Heart left ventricle (tissue), 16 donors: ENCODE measurements around the gene KRT6B. TPM values are rescaled to one million over a fixed set of nuclear protein-coding genes. Genes with fewer than 3 reads are reported as not detected.
"Not testable (repeated sequence)": the region's sequence is repeated elsewhere in the genome, so short reads cannot be mapped to it uniquely, and the experiment has no call there.

Experiments
- ATAC-seq, 4 donors: fragments of 200-7000 bp; cut with Tn5 transposase; one replicate each; pipeline ENCODE4 v1.9.1; 2020 to 2022; ENCODE audit warnings: moderate library complexity in 4 of 4, mild to moderate bottlenecking in 3 of 4, moderate number of reproducible peaks in 1 of 4
- DNase-seq, 5 donors: peaks; one replicate each; pipeline ENCODE4 v3.0.0-alpha.2; 2020
- H3K27ac ChIP-seq, 12 donors: fragments of 200-600 bp; sonication (generic) in 4 of 12; one replicate each; pipeline versions ENCODE4 v1.5.0 to v1.8.0; 2016 to 2022; ENCODE audit warnings: mild to moderate bottlenecking in 2 of 12
- H3K27me3 ChIP-seq, 9 donors: fragments of 200-600 bp; sonication (generic) in 2 of 9; one replicate each; pipeline versions ENCODE4 v1.5.1 to v1.8.0; 2016 to 2022; ENCODE audit warnings: mild to moderate bottlenecking in 3 of 9
- H3K36me3 ChIP-seq, 9 donors: fragments of 200-600 bp; sonication (generic) in 2 of 9; one replicate each; pipeline versions ENCODE4 v1.5.0 to v1.8.0; 2018 to 2022; ENCODE audit warnings: mild to moderate bottlenecking in 2 of 9
- H3K4me1 ChIP-seq, 12 donors: fragments of 200-600 bp; sonication (generic) in 4 of 12; one replicate each; pipeline versions ENCODE4 v1.5.0 to v1.8.0; 2016 to 2022; ENCODE audit warnings: mild to moderate bottlenecking in 3 of 12
- H3K4me3 ChIP-seq, 12 donors: fragments of 200-600 bp; sonication (generic) in 4 of 12; one replicate each; pipeline versions ENCODE4 v1.5.0 to v1.8.0; 2017 to 2022; ENCODE audit warnings: mild to moderate bottlenecking in 9 of 12, moderate library complexity in 4 of 12
- H3K9me3 ChIP-seq, 12 donors: fragments of 200-600 bp; sonication (generic) in 4 of 12; one replicate each; pipeline versions ENCODE4 v1.5.0 to v1.8.0; 2016 to 2022; ENCODE audit warnings: mild to moderate bottlenecking in 1 of 12
- POLR2A ChIP-seq, 2 donors: fragments of 450-650 bp; IDR thresholded peaks; one replicate each; pipeline ENCODE4 v1.6.1; 2017; ENCODE audit warnings: antibody characterized with exemption in 2 of 2, mild to moderate bottlenecking in 2 of 2, moderate library complexity in 2 of 2
- WGBS, 4 donors: extraction: QIAGEN DNeasy Blood & Tissue Kit in 2 of 4; methylation state at CpG; one replicate each; pipeline versions ENCODE4 v1.1.5 to v1.1.7; 2013 to 2018; 5-methylcytosine and 5-hydroxymethylcytosine counted together
- intact Hi-C, 10 donors: fragments of 100-400 bp; cut with DNase I; formaldehyde crosslinking; loops; one replicate each; pipeline versions ENCODE4 v1.11.1 to v1.14.2; 2022
- polyA plus RNA-seq, 2 donors: library from polyadenylated mRNA; stranded (reverse); fragments of 200-250 nt; gene quantifications; one replicate each; pipeline ENCODE4 v1.2.3, GENCODE V29; 2013
- total RNA-seq, 9 donors: library from RNA; depleted of rRNA in 2 of 9; stranded (reverse); fragments of >200 nt in 2 of 9; fragmentation: NEBNext Ultra II Directional in 3 of 9; extraction: Animal tissue kit (Norgen Biotek cat#: 25700) in 3 of 9; gene quantifications; one replicate each; pipeline versions ENCODE4 v1.1.0 to v1.2.4, GENCODE V29; 2016 to 2023
- TF ChIP-seq, protein P1 (sequence below), 12 donors: fragments of 200-600 bp; sonication (generic) in 4 of 12; IDR thresholded peaks; one replicate each; pipeline versions ENCODE4 v1.5.0 to v1.8.0; 2018 to 2022; ENCODE audit warnings: antibody characterized with exemption in 12 of 12, mild to moderate bottlenecking in 5 of 12
- donor health status: ischemic (EF 13 %, LVEDD 7.1; RV severe dilation, severe dysfunction).
- donor health status: healthy with polysubstance abuse.
- donor health status: DM: no; HTN: yes; CAD: no.
- donor health status: DM: no; HTN: no; CAD: no.
- donor health status: ischemic (EF 25% LVEDD 6.9; RV normal size, moderate dysfunction).
- donor health status: ischemic (EF 25% LVEDD 5.7; RV mildly dilated, moderate dysfunction).
- donor health status: healthy.
- donor health status: DM: yes; HTN: yes; CAD: no.
- donor health status: ischemic (EF 35%, LVEDD 5.7; RV mildly dilated, moderate dysfunction).
- donor health status: nonischemic (EF 11% LVEDD 7.7; RV severe dilation, severe dysfunction).
- donor health status: DM: yes; HTN: yes; CAD: no.
- donor health status: PGD.
- donor health status: ischemic (EF 29% LVEDD 5.4; RV normal size, mild dysfunction).
- donor health status: nonischemic (EF 23%, LVEDD 6.1; RV moderate dilation, normal function).

KRT6B gene
- total and polyA plus RNA-seq, 11 donors: not detected

DNA sequence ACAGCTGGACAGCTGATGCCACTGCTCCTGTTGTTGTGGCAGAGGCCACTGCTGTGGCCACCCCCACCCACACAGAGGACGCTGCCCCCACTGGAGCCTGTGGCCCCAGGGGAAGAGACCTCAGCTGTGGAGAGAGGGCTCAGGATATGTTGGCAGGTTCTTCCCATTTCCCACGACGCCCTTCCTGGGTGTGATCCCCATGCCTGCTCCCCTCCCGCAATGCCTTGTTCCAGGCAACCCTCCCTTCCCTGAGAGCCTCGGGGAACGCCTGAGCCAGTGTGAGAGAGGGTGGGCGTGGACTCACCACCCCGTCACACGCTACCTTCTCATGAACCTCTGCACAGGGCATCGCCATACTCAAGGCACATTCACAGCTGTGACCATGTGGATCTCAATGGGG lies 40.1 kb downstream of the KRT6B start:
- DNase-seq (no peak), ATAC-seq (no peak)
- no peaks in the 10 kb centered on the region for H3K9me3 ChIP-seq
- no peaks in the 10 kb centered on the region for H3K36me3 ChIP-seq
- TF ChIP-seq, protein P1, sequence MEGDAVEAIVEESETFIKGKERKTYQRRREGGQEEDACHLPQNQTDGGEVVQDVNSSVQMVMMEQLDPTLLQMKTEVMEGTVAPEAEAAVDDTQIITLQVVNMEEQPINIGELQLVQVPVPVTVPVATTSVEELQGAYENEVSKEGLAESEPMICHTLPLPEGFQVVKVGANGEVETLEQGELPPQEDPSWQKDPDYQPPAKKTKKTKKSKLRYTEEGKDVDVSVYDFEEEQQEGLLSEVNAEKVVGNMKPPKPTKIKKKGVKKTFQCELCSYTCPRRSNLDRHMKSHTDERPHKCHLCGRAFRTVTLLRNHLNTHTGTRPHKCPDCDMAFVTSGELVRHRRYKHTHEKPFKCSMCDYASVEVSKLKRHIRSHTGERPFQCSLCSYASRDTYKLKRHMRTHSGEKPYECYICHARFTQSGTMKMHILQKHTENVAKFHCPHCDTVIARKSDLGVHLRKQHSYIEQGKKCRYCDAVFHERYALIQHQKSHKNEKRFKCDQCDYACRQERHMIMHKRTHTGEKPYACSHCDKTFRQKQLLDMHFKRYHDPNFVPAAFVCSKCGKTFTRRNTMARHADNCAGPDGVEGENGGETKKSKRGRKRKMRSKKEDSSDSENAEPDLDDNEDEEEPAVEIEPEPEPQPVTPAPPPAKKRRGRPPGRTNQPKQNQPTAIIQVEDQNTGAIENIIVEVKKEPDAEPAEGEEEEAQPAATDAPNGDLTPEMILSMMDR (IDR thresholded peaks at IDR 0.05): no peak
- H3K4me1 ChIP-seq: peaks cover 0 to 13% (median 0%) of the 10 kb centered on the region in 12 donors
- H3K27me3 ChIP-seq: peaks cover 0 to 6% (median 0%) of the 10 kb centered on the region in 9 donors
- H3K27ac ChIP-seq: no peak overlapping the region
- no peak overlapping the region for H3K4me3 ChIP-seq
- intact Hi-C loops: loop anchor here in 1 of 10 donors (10.0 kb wide), 1 partner anchor 83 kb away; the partner anchor contains the start of gene KRT6A
- WGBS, 4 donors: 74 to 88% (median 83%) methylated on average over 9 to 10 of the region's 10 CpGs

DNA sequence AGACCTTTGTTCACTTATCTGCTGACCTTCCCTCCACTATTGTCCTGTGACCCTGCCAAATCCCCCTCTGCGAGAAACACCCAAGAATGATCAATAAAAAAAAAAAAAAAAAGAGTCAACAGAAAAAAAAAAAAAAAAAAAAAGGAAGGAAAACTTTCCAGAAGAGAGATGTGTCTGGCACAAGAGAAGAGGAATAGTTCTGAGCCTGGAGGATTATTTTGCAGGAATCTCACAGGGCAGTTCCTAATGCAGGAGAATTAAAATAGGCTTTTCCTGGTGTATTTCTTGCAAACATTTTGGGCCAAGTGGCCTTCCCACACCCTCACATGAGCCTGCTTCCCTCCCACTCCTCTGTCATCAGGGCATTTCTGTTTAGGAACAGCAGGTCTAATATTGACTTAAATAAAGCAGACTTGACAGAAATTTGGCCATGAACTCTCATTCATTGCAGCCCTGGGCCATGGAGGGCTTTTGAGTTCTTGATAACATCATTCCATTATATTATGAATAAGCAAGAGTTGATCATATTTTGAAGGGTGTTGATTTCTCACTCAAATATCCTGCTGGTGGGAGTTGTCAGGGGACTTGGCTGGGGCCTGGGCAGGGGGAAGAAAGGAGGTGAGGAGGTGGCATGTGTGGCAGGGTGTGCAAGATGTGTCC lies 41.2 kb downstream of the KRT6B start:
- intact Hi-C loops: loop anchor here in 1 of 10 donors (10.0 kb wide), 1 partner anchor 84 kb away; the partner anchor contains the start of gene KRT6A
- not testable (repeated sequence) for ATAC-seq, DNase-seq, H3K4me3 ChIP-seq, H3K9me3 ChIP-seq, H3K27me3 ChIP-seq, H3K4me1 ChIP-seq, H3K27ac ChIP-seq, H3K36me3 ChIP-seq
- 40 to 56% methylated on average over 1 of the region's 1 CpG; no CpG with 5 or more reads in 2 of the 4 donors for WGBS, 4 donors

DNA sequence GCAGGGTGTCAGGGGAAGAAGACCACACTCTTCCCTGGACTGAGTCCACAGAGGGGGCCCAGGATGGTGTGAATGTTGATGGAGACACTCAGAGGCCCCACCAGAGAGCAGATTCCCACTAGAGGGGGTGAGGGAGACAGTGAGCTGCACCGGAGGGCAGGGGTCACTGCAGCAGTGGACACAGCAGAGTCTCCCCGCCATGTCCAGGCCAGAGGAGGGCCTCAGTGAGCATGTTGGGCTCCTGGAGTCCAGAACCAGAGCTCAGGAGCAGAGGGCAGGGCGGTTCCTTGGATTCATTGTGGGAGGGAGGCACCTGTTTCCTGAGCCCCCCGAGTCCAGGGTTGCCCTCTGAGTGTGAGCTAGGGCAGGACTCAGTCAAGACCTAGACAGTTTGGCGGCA lies 44.0 kb downstream of the KRT6B start:
- DNase-seq: no peak
- TF ChIP-seq, protein P1 (IDR thresholded peaks at IDR 0.05): no peak
- no peak for TF ChIP-seq POLR2A (IDR thresholded peaks at IDR 0.05)
- Histone ChIP-seq H3K4me1 (no peaks in the 10 kb centered on the region), H3K27me3 (peaks cover 0 to 6% (median 0%) of the 10 kb centered on the region in 9 donors), H3K4me3 (no peak overlapping the region), H3K36me3 (no peaks in the 10 kb centered on the region), H3K9me3 (no peaks in the 10 kb centered on the region), H3K27ac (no peak overlapping the region)
- no peak for ATAC-seq
- intact Hi-C loops: no loop called here
- 71 to 97% (median 82%) methylated on average over 4 to 5 of the region's 5 CpGs for WGBS, 4 donors

DNA sequence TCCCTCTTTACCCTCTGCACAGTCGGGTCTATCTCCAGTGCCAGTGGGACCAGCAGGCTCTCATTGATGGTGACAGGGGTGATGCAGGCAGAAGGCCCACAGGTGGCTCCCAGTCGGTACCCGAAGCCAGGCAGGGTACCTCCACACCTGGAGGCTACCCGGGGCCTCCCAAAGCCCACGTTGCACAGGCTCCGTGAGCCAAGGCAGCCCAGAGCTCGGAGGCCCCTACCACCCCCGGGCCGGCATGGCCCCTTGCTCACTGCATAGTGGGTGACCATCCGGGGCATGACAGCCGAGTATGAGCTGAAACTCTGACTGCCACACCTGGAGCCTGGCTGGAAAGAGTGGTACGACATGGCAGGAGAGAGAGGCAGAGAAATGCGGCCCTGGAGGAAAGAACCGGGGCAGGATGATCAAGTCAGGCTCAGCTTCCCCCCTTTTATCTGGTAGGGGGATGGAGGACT lies 46.0 kb downstream of the KRT6B start, which contains the start of gene KRT82:
TSS of gene KRT82 (minus strand) at position 414 of the 464 bp plus-strand sequence. CDS start at position 356, 58 bp downstream.
- Histone ChIP-seq H3K27ac (no peak within 1 kb of the TSS), H3K9me3 (no peaks in the 10 kb centered on the region), H3K4me1 (no peaks in the 10 kb centered on the region), H3K4me3 (no peak within 1 kb of the TSS), H3K36me3 (no peaks in the 10 kb centered on the region), H3K27me3 (peaks cover 0 to 6% (median 0%) of the 10 kb centered on the region in 9 donors)
- DNase-seq (no peak), ATAC-seq (peak in 1 of 4 donors; percentile 21)
- TF ChIP-seq, protein P1 (IDR thresholded peaks at IDR 0.05): no peak
- TF ChIP-seq POLR2A (IDR thresholded peaks at IDR 0.05): no peak
- 88 to 92% (median 90%) methylated on average over 8 to 14 of the region's 14 CpGs for WGBS, 4 donors
- intact Hi-C loops: no loop called here
